IMR-90 (cell line): Measurements from ENCODE around the gene SLC9A3. TPM values are rescaled to one million over a fixed set of nuclear protein-coding genes. Genes with fewer than 3 reads are reported as not detected.

Experiments used
- ATAC-seq: fragments of 200-7000 bp; cut with Tn5 transposase; 2 replicates; pipeline ENCODE4 v1.9.1; 2020; ENCODE audit warnings: low read depth, mild to moderate bottlenecking, moderate library complexity
- BruUV-seq: library from RNA; stranded (reverse); fragments of 400-500 nt; replicated peaks from 2 replicates; lab custom pipeline; 2021; lab: Mats Ljungman, UMichigan
- CTCF ChIA-PET: fragments of 300-600 bp; formaldehyde crosslinking; extraction: SDS; loops from one replicate; lab custom pipeline; 2021; ENCODE audit warnings: antibody characterized with exemption; lab: Yijun Ruan, JAX
- POLR2A ChIA-PET: fragments of 300-600 bp; sonication (Branson Sonifier 250); formaldehyde crosslinking; loops from one replicate; lab custom pipeline; 2022; ENCODE audit warnings: antibody characterized with exemption; ENCODE audit not compliant: unreplicated experiment; lab: Charles Lee
- DNase-seq: peaks from one replicate; pipeline ENCODE4 v3.0.0; 2013
- H2AFZ ChIP-seq: replicated peaks from 2 replicates; pipeline ENCODE3; 2013; ENCODE audit warnings: low read length, mild to moderate bottlenecking; ENCODE audit not compliant: poor library complexity
- H2AK5ac ChIP-seq: 2 replicates; pipeline ENCODE4 v1.6.1; 2013; ENCODE audit warnings: low read depth, low read length, inconsistent platforms
- H2AK9ac ChIP-seq: replicated peaks from 2 replicates; pipeline ENCODE3; 2013; ENCODE audit warnings: mild to moderate bottlenecking, low read depth, low read length, moderate library complexity; ENCODE audit not compliant: poor library complexity
- H2BK120ac ChIP-seq: 2 replicates; pipeline ENCODE4 v1.6.1; 2013; ENCODE audit warnings: low read depth, low read length, inconsistent platforms
- H2BK15ac ChIP-seq: 3 replicates; pipeline ENCODE4 v1.6.1; 2013; ENCODE audit warnings: low read depth, low read length, inconsistent platforms
- H2BK20ac ChIP-seq: 2 replicates; pipeline ENCODE4 v1.6.1; 2013; ENCODE audit warnings: low read depth, mild to moderate bottlenecking, inconsistent platforms, low read length, moderate library complexity
- H2BK5ac ChIP-seq: 2 replicates; pipeline ENCODE4 v1.6.1; 2013; ENCODE audit warnings: mild to moderate bottlenecking, low read depth, low read length, inconsistent platforms; ENCODE audit not compliant: poor library complexity, severe bottlenecking
- H3K14ac ChIP-seq: replicated peaks from 2 replicates; pipeline ENCODE4 v1.6.1; 2013; ENCODE audit warnings: low read depth, low read length, inconsistent platforms
- H3K18ac ChIP-seq: 2 replicates; pipeline ENCODE4 v1.6.1; 2013; ENCODE audit warnings: low read depth, low read length, control low read depth
- H3K23ac ChIP-seq: 2 replicates; pipeline ENCODE4 v1.6.1; 2013; ENCODE audit warnings: low read depth, low read length, inconsistent platforms
- H3K27ac ChIP-seq: 2 replicates; pipeline ENCODE4 v1.5.1; 2013; ENCODE audit warnings: mild to moderate bottlenecking, control low read depth, low read length; ENCODE audit not compliant: insufficient read depth
- H3K27me3 ChIP-seq: 2 replicates; pipeline ENCODE4 v1.6.1; 2013; ENCODE audit warnings: low read length; ENCODE audit not compliant: control insufficient read depth, insufficient read depth
- H3K36me3 ChIP-seq: 2 replicates; pipeline ENCODE4 v1.6.1; 2013; ENCODE audit warnings: low read length, mixed read lengths; ENCODE audit not compliant: control insufficient read depth, insufficient read depth
- H3K4ac ChIP-seq: 2 replicates; pipeline ENCODE4 v1.6.1; 2013; ENCODE audit warnings: low read depth, low read length, inconsistent platforms
- H3K4me1 ChIP-seq: 2 replicates; pipeline ENCODE4 v1.6.1; 2013; ENCODE audit warnings: low read length, mixed read lengths; ENCODE audit not compliant: control insufficient read depth, insufficient read depth
- H3K4me2 ChIP-seq: 2 replicates; pipeline ENCODE4 v1.6.1; 2013; ENCODE audit warnings: low read depth, mild to moderate bottlenecking, control low read depth, low read length, moderate library complexity
- H3K4me3 ChIP-seq: 2 replicates; pipeline ENCODE4 v1.5.1; 2013; ENCODE audit warnings: low read depth, mild to moderate bottlenecking, control low read depth, low read length, moderate library complexity; ENCODE audit not compliant: insufficient read depth
- H3K56ac ChIP-seq: 2 replicates; pipeline ENCODE4 v1.6.1; 2013; ENCODE audit warnings: low read length, inconsistent platforms; ENCODE audit not compliant: insufficient read depth; ENCODE audit errors: extremely low read depth
- H3K79me1 ChIP-seq, 2 experiments: 2 replicates each; pipeline ENCODE4 v1.6.1; 2013; ENCODE audit warnings: low read length in 2 of 2, inconsistent platforms in 1 of 2, low read depth in 1 of 2
- H3K9ac ChIP-seq: 2 replicates; pipeline ENCODE4 v1.6.1; 2013; ENCODE audit warnings: low read depth, low read length, control low read depth
- H3K9me1 ChIP-seq: 2 replicates; pipeline ENCODE4 v1.6.1; 2013; ENCODE audit warnings: low read length, inconsistent platforms; ENCODE audit not compliant: insufficient read depth
- H3K9me3 ChIP-seq: 2 replicates; pipeline ENCODE4 v1.6.1; 2013; ENCODE audit warnings: low read length; ENCODE audit not compliant: control insufficient read depth, insufficient read depth
- H4K20me1 ChIP-seq: 2 replicates; pipeline ENCODE4 v1.6.1; 2013; ENCODE audit warnings: low read length, inconsistent platforms; ENCODE audit not compliant: insufficient read depth
- H4K5ac ChIP-seq: 2 replicates; pipeline ENCODE4 v1.6.1; 2013; ENCODE audit warnings: mild to moderate bottlenecking, low read depth, low read length, control low read depth
- H4K8ac ChIP-seq, 2 experiments: 2 replicates each; pipeline ENCODE4 v1.6.1; 2013; ENCODE audit warnings: low read depth in 2 of 2, low read length in 2 of 2, control low read depth in 1 of 2, inconsistent platforms in 1 of 2
- H4K91ac ChIP-seq: 2 replicates; pipeline ENCODE4 v1.6.1; 2013; ENCODE audit warnings: low read depth, low read length, inconsistent platforms; ENCODE audit not compliant: insufficient read depth
- RAD21 ChIP-seq: IDR thresholded peaks from 2 replicates; pipeline ENCODE4 v1.6.1; 2012; ENCODE audit warnings: low read length, improper control_type of control experiment
- WGBS, 2 experiments: methylation state at CpG; one replicate each; pipeline versions ENCODE4 v1.1.5 to v1.1.7; 2013; ENCODE audit warnings: missing lambda C conversion rate in 2 of 2; ENCODE audit not compliant: insufficient read length in 1 of 2; ENCODE audit errors: extremely low coverage in 2 of 2; 5-methylcytosine and 5-hydroxymethylcytosine counted together
- dilution Hi-C: fragments of 300-500 bp; cut with HindIII; formaldehyde crosslinking; loops from one replicate; pipeline ENCODE4 v1.14.3; 2018; ENCODE audit warnings: low sequenced_read_pairs; ENCODE audit not compliant: unreplicated experiment
- in situ Hi-C: fragments of 300-500 bp; cut with MboI; formaldehyde crosslinking; loops from 3 replicates; pipeline ENCODE4 v1.14.3; 2019; ENCODE audit warnings: low sequenced_read_pairs, inconsistent platforms, mixed read lengths
- intact Hi-C: fragments of 100-400 bp; cut with micrococcal nuclease; formaldehyde crosslinking; loops from 2 replicates; pipeline ENCODE4 v1.10.0; 2022
- polyA plus RNA-seq, 3 experiments: library from polyadenylated mRNA; depleted of rRNA; stranded (reverse); fragments of >200 nt; gene quantifications; 2 replicates each; pipeline ENCODE4 v1.2.3, GENCODE V29; 2012; ENCODE audit warnings: low replicate concordance in 1 of 3
- total RNA-seq: library from RNA; depleted of rRNA; stranded (reverse); fragments of >200 nt; gene quantifications from 2 replicates; pipeline ENCODE4 v1.2.3, GENCODE V29; 2012
- TF ChIP-seq, protein P1 (sequence below): fragments of 150-350 bp; IDR thresholded peaks from 2 replicates; pipeline ENCODE4 v1.6.1; 2017; ENCODE audit warnings: mild to moderate bottlenecking, antibody characterized with exemption, low read length, low read depth

SLC9A3 gene
- total and polyA plus RNA-seq, 2 of the 4 experiments (the other 2 are of a cell fraction): 0.72 to 1.5 TPM

DNA sequence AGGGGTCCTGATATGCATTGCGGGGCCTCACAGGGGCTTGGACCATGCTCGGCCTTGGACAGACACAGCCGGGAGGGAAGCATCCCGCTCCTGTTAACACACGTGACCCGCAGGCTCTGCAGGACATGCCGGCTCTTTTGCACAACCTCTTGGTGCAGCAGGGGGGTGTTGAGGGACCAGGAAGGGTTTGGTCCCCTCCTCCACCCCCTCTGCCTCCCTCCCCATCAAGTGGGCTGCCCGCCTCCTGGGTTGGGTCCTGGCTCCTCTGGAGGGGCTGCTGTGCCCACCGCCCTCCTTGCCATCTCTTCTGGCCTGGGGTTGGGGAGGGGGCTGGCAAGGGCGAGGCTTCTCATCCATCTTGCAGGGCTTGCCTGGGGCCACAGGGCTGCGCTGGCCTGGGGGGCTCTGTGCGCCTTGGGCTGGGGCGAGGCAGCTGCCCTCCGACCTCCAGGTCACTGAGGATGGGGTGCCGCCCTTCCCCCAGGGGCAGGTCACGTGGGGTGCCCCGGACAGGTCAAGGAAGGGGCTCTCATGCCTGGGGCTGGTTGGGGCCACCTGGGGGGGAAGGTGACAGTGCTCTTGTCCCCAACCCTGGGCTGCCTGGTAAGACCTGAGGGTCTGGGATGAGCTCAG is 16.8 kb upstream of the SLC9A3 start:
- H3K4me1 ChIP-seq: no peaks in the 10 kb centered on the region; the same call in 1 of the 2 replicates
- ATAC-seq (no peak), DNase-seq (no peak)
- no peak overlapping the region for H3K18ac ChIP-seq
- ChIA-PET CTCF (no interaction called here), POLR2A (no interaction called here)
- no peaks in the 10 kb centered on the region for H4K20me1 ChIP-seq
- no peak overlapping the region for H2BK15ac ChIP-seq
- TF ChIP-seq RAD21: no peak
- TF ChIP-seq, protein P1, sequence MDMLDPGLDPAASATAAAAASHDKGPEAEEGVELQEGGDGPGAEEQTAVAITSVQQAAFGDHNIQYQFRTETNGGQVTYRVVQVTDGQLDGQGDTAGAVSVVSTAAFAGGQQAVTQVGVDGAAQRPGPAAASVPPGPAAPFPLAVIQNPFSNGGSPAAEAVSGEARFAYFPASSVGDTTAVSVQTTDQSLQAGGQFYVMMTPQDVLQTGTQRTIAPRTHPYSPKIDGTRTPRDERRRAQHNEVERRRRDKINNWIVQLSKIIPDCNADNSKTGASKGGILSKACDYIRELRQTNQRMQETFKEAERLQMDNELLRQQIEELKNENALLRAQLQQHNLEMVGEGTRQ: peak; percentile 65
- H3K9me1 ChIP-seq: no peaks in the 10 kb centered on the region
- H3K4ac ChIP-seq: no peak overlapping the region
- H2BK5ac ChIP-seq: no peak overlapping the region
- H3K27me3 ChIP-seq: peaks cover 38% of the 10 kb centered on the region
- H2AK9ac ChIP-seq: no peak overlapping the region
- no CpG with 5 or more reads among the region's 17 CpGs for WGBS, 2 experiments
- dilution Hi-C loops: no loop called here
- H2AFZ ChIP-seq: no peak overlapping the region
- H4K91ac ChIP-seq: no peak overlapping the region
- no peak overlapping the region for H4K8ac ChIP-seq
- no peak overlapping the region for H3K14ac ChIP-seq
- no peaks in the 10 kb centered on the region for H3K79me1 ChIP-seq
- H2BK120ac ChIP-seq: no peak overlapping the region
- H3K36me3 ChIP-seq: no peaks in the 10 kb centered on the region
- H3K27ac ChIP-seq: no peak overlapping the region
- BruUV-seq: no TSS peak
- H3K23ac ChIP-seq: no peak overlapping the region
- H2AK5ac ChIP-seq: no peak overlapping the region
- intact Hi-C loops: no loop called here
- in situ Hi-C loops: no loop called here
- no peak overlapping the region for H3K4me2 ChIP-seq
- H3K56ac ChIP-seq: no peak overlapping the region
- H3K9ac ChIP-seq: no peak overlapping the region
- H3K4me3 ChIP-seq: no peak overlapping the region
- no peak overlapping the region for H2BK20ac ChIP-seq
- H3K9me3 ChIP-seq: peaks cover 2% of the 10 kb centered on the region; the same call in 1 of the 2 replicates
- H4K5ac ChIP-seq: no peak overlapping the region
